HCT116 (cell line): Measurements from ENCODE around the gene FIBCD1. TPM values are rescaled to one million over a fixed set of nuclear protein-coding genes. Genes with fewer than 3 reads are reported as not detected.

Experiments
- ATAC-seq: fragments of 200-7000 bp; cut with Tn5 transposase; 2 replicates; pipeline ENCODE4 v1.9.1; 2020; ENCODE audit warnings: mild to moderate bottlenecking, moderate library complexity
- BruUV-seq: library from RNA; stranded (reverse); fragments of 400-500 nt; replicated peaks from 2 replicates; lab custom pipeline; 2021; lab: Mats Ljungman, UMichigan
- CTCF ChIA-PET: fragments of 300-600 bp; sonication (Branson Sonifier 250); formaldehyde crosslinking; loops from one replicate; lab custom pipeline; 2021; ENCODE audit warnings: antibody characterized with exemption; lab: Charles Lee
- POLR2A ChIA-PET: fragments of 300-600, 350-600 bp; sonication (Branson Sonifier 250); formaldehyde crosslinking; loops from one replicate; lab custom pipeline; 2021; ENCODE audit warnings: antibody characterized with exemption; lab: Charles Lee
- RAD21 ChIA-PET, 2 experiments: fragments of 300-600 bp; sonication (Branson Sonifier 250); formaldehyde crosslinking; loops; one replicate each; lab custom pipeline; 2023; ENCODE audit warnings: low total read pairs in 2 of 2; ENCODE audit not compliant: uncharacterized antibody in 2 of 2, unreplicated experiment in 2 of 2, low non-redundant PET in 1 of 2; lab: Charles Lee
- DNase-seq: peaks from one replicate; pipeline ENCODE4 v3.0.0-alpha.2; 2010; ENCODE audit warnings: low read depth, low spot score
- H2AFZ ChIP-seq: fragments of 200-600 bp; shearing (Covaris generic), sonication (generic); 2 replicates; pipeline ENCODE4 v1.6.1; 2017; ENCODE audit warnings: low read depth, mixed run types, mixed read lengths, antibody characterized with exemption, low read length; ENCODE audit not compliant: poor library complexity, severe bottlenecking
- H3K27ac ChIP-seq: 2 replicates; pipeline ENCODE4 v1.5.1; 2012; ENCODE audit warnings: low read depth, low read length
- H3K27me3 ChIP-seq: fragments of 200-600 bp; sonication (generic); 2 replicates; pipeline ENCODE4 v1.6.1; 2016; ENCODE audit warnings: mixed run types, low read length, mixed read lengths; ENCODE audit not compliant: insufficient read depth
- H3K36me3 ChIP-seq, 2 experiments: fragments of 200-500 bp in 1 of 2; fragments of 200-600 bp in 1 of 2; sonication (Bioruptor generic) in 1 of 2; sonication (generic) in 1 of 2; 2 replicates each; pipeline versions ENCODE4 v1.5.1 to v1.6.1; 2014 to 2016; ENCODE audit warnings: low read length in 2 of 2, inconsistent platforms in 1 of 2, mixed read lengths in 1 of 2, mixed run types in 1 of 2; ENCODE audit not compliant: insufficient read depth in 2 of 2, control insufficient read depth in 1 of 2
- H3K4me1 ChIP-seq, 2 experiments: fragments of 200-600 bp in 1 of 2; sonication (generic) in 1 of 2; 2 replicates each; pipeline versions ENCODE4 v1.5.1 to v1.6.1; 2012 to 2017; ENCODE audit warnings: low read length in 2 of 2, inconsistent platforms in 1 of 2, mild to moderate bottlenecking in 1 of 2, mixed read lengths in 1 of 2, mixed run types in 1 of 2, moderate library complexity in 1 of 2; ENCODE audit not compliant: insufficient read depth in 2 of 2, control insufficient read depth in 1 of 2
- H3K4me2 ChIP-seq: fragments of 200-600 bp; sonication (generic); 2 replicates; pipeline ENCODE4 v1.6.1; 2017; ENCODE audit warnings: mixed run types, low read length, mixed read lengths
- H3K4me3 ChIP-seq, 2 experiments: fragments of 200-600 bp in 1 of 2; sonication (generic) in 1 of 2; replicated peaks in 1 of 2; 2 replicates each; pipeline ENCODE4 v1.5.1; 2011 to 2016; ENCODE audit warnings: low read length in 2 of 2, control low read depth in 1 of 2, low read depth in 1 of 2, mild to moderate bottlenecking in 1 of 2, mixed read lengths in 1 of 2, mixed run types in 1 of 2
- H3K79me2 ChIP-seq: fragments of 200-600 bp; sonication (generic); 2 replicates; pipeline ENCODE4 v1.6.1; 2017; ENCODE audit warnings: mild to moderate bottlenecking, mixed run types, low read length, moderate library complexity, mixed read lengths; ENCODE audit not compliant: insufficient read depth
- H3K9ac ChIP-seq: fragments of 200-600 bp; sonication (generic); 2 replicates; pipeline ENCODE4 v1.6.1; 2016; ENCODE audit warnings: low read length, mixed read lengths
- H3K9me2 ChIP-seq: fragments of 200-600 bp; sonication (generic), shearing (Covaris generic); 2 replicates; pipeline ENCODE4 v1.6.1; 2017; ENCODE audit warnings: mixed run types, mild to moderate bottlenecking, moderate library complexity; ENCODE audit not compliant: insufficient read depth
- H3K9me3 ChIP-seq, 2 experiments: fragments of 200-500 bp in 1 of 2; fragments of 200-600 bp in 1 of 2; sonication (Bioruptor generic) in 1 of 2; sonication (generic) in 1 of 2; 2 replicates each; pipeline ENCODE4 v1.6.1; 2014 to 2017; ENCODE audit warnings: low read length in 2 of 2, mixed read lengths in 2 of 2, inconsistent platforms in 1 of 2, low read depth in 1 of 2, mild to moderate bottlenecking in 1 of 2, mixed run types in 1 of 2, moderate library complexity in 1 of 2; ENCODE audit not compliant: control insufficient read depth in 1 of 2, insufficient read depth in 1 of 2
- H4K20me1 ChIP-seq: fragments of 200-600 bp; sonication (generic), shearing (Covaris generic); 2 replicates; pipeline ENCODE4 v1.6.1; 2017; ENCODE audit warnings: mixed run types, mild to moderate bottlenecking, moderate library complexity; ENCODE audit not compliant: insufficient read depth
- ATF3 ChIP-seq: IDR thresholded peaks from 2 replicates; pipeline ENCODE4 v1.6.1; 2012
- CEBPB ChIP-seq: IDR thresholded peaks from 2 replicates; pipeline ENCODE4 v1.6.1; 2012; ENCODE audit warnings: low read depth
- CTCF ChIP-seq, 3 experiments: fragments of 200-600 bp in 1 of 3; sonication (generic) in 1 of 3; IDR thresholded peaks in 2 of 3; conservative IDR thresholded peaks in 1 of 3; 2 replicates each; pipeline ENCODE4 v1.5.1; 2012 to 2017; ENCODE audit warnings: low read depth in 2 of 3, low read length in 2 of 3, antibody characterized with exemption in 1 of 3, borderline replicate concordance in 1 of 3, control low read depth in 1 of 3, mild to moderate bottlenecking in 1 of 3, mixed read lengths in 1 of 3, mixed run types in 1 of 3, moderate library complexity in 1 of 3; ENCODE audit not compliant: insufficient read depth in 1 of 3
- ELF1 ChIP-seq: IDR thresholded peaks from 2 replicates; pipeline ENCODE4 v1.6.1; 2012; ENCODE audit warnings: low read depth, borderline replicate concordance
- EZH2 ChIP-seq: fragments of 200-600 bp; sonication (generic); IDR thresholded peaks from 2 replicates; pipeline ENCODE4 v1.6.1; 2017; ENCODE audit warnings: antibody characterized with exemption, mixed run types
- EZH2phosphoT487 ChIP-seq: fragments of 200-600 bp; IDR thresholded peaks from 2 replicates; pipeline ENCODE4 v1.6.1; 2018; ENCODE audit warnings: antibody characterized with exemption, borderline replicate concordance
- FOSL1 ChIP-seq: IDR thresholded peaks from 2 replicates; pipeline ENCODE4 v1.6.1; 2012; ENCODE audit warnings: low read depth
- JUND ChIP-seq: IDR thresholded peaks from 2 replicates; pipeline ENCODE4 v1.6.1; 2012
- MAX ChIP-seq: IDR thresholded peaks from 2 replicates; pipeline ENCODE4 v1.6.1; 2012
- POLR2A ChIP-seq: IDR thresholded peaks from 2 replicates; pipeline ENCODE4 v1.7.0; 2011; ENCODE audit warnings: borderline replicate concordance; ENCODE audit not compliant: insufficient read depth, insufficient read length; ENCODE audit errors: extremely low read depth
- POLR2AphosphoS5 ChIP-seq: IDR thresholded peaks from 2 replicates; pipeline ENCODE4 v1.6.1; 2011; ENCODE audit warnings: mild to moderate bottlenecking, low read depth, low read length, moderate library complexity
- REST ChIP-seq: IDR thresholded peaks from 2 replicates; pipeline ENCODE4 v1.6.1; 2012; ENCODE audit warnings: low read depth
- SIN3A ChIP-seq: IDR thresholded peaks from 2 replicates; pipeline ENCODE4 v1.6.1; 2012; ENCODE audit warnings: low read depth
- TCF7L2 ChIP-seq: IDR thresholded peaks from 2 replicates; pipeline ENCODE4 v1.7.0; 2011; ENCODE audit warnings: borderline replicate concordance, inconsistent platforms; ENCODE audit not compliant: insufficient read depth, insufficient read length; ENCODE audit errors: extremely low read depth
- ZBTB33 ChIP-seq: IDR thresholded peaks from 2 replicates; pipeline ENCODE4 v1.6.1; 2011; ENCODE audit warnings: mild to moderate bottlenecking, low read length, moderate library complexity; ENCODE audit not compliant: insufficient replicate concordance; ENCODE audit errors: extremely low read depth
- ZFX ChIP-seq: fragments of 450-650 bp; IDR thresholded peaks from 2 replicates; pipeline ENCODE4 v1.6.1; 2017
- ZNF274 ChIP-seq: fragments of 200-500 bp; sonication (Bioruptor generic); IDR thresholded peaks from 2 replicates; pipeline ENCODE4 v1.6.1; 2014; ENCODE audit warnings: mild to moderate bottlenecking, low read depth, low read length, inconsistent platforms
- intact Hi-C: fragments of 100-400 bp; cut with micrococcal nuclease; formaldehyde crosslinking; loops from 2 replicates; pipeline ENCODE4 v1.10.0; 2022
- total RNA-seq: library from RNA; stranded (reverse); gene quantifications from one replicate; pipeline ENCODE4 v1.2.1, GENCODE V29; 2021; ENCODE audit not compliant: unreplicated experiment

Gene FIBCD1
- total RNA-seq, 1 experiment from 2014 or later, result 26.1 TPM

GRCh38 chr9:130931508-130932254 is 7.4 kb downstream of the FIBCD1 start:
- H3K4me3 ChIP-seq, result no peak overlapping the region
- H3K27me3 ChIP-seq, result no peaks in the 10 kb centered on the region
- no TSS peak for BruUV-seq
- H4K20me1 ChIP-seq, result no peaks in the 10 kb centered on the region
- H3K79me2 ChIP-seq, result no peaks in the 10 kb centered on the region
- ChIA-PET RAD21 (no interaction called here), POLR2A (no interaction called here), CTCF (no interaction called here)
- no peaks in the 10 kb centered on the region for H3K36me3 ChIP-seq
- H3K4me1 ChIP-seq, result peaks cover 43 to 52% of the 10 kb centered on the region in 2 experiments
- H3K9ac ChIP-seq, result no peak overlapping the region
- intact Hi-C loops, result no loop called here
- no peak overlapping the region for H3K27ac ChIP-seq
- ATAC-seq (no peak), DNase-seq (no peak)
- no peaks in the 10 kb centered on the region for H3K9me3 ChIP-seq
- TF ChIP-seq CTCF (IDR thresholded peaks at IDR 0.05 in 2 of 3, conservative IDR thresholded peaks at IDR 0.05 in 1 of 3; ENCODE audit: borderline replicate concordance in 1 of 3, insufficient read depth in 1 of 3, low read depth in 2 of 3, low read length in 2 of 3) (no peak), TCF7L2 (no peak), FOSL1 (no peak), SIN3A (no peak), JUND (no peak), POLR2AphosphoS5 (no peak), POLR2A (no peak), EZH2phosphoT487 (no peak), ZBTB33 (no peak), EZH2 (no peak), ZFX (no peak), CEBPB (no peak), ZNF274 (no peak), REST (no peak), ATF3 (no peak), MAX (no peak), ELF1 (no peak)
- no peak overlapping the region for H2AFZ ChIP-seq
- H3K4me2 ChIP-seq, result no peak overlapping the region
- no peaks in the 10 kb centered on the region for H3K9me2 ChIP-seq
